AG09319 (cell line): ENCODE results near the gene CD53.

Experiments used
- DNase-seq: peaks from one replicate; pipeline ENCODE4 v3.0.0-alpha.2; 2010; ENCODE audit warnings: low read depth; ENCODE audit errors: extremely low read depth
- CTCF ChIP-seq: IDR thresholded peaks from 2 replicates; pipeline ENCODE4 v1.5.1; 2011; ENCODE audit warnings: low read depth, mild to moderate bottlenecking, inconsistent platforms, low read length, moderate library complexity

CD53 gene

GRCh38 chr1:110877364-110877763 lies 4.4 kb downstream of the CD53 start:
- TF ChIP-seq CTCF: no peak

GRCh38 chr1:110877776-110878175 lies 4.8 kb downstream of the CD53 start:
- no peak for DNase-seq
- no peak for TF ChIP-seq CTCF

More at GRCh38 chr1:110877364-110877763, 4.4 kb downstream of the CD53 start:
- no peak for DNase-seq

- no peak for DNase-seq
- no peak for TF ChIP-seq CTCF
These were observed 5.6 kb downstream of the CD53 start for GRCh38 chr1:110878591-110878990.

GRCh38 chr1:110878993-110879392 lies 6.0 kb downstream of the CD53 start:
- no peak for DNase-seq
- no peak for TF ChIP-seq CTCF

- no peak for DNase-seq
- TF ChIP-seq CTCF: no peak
These were observed 7.0 kb downstream of the CD53 start for GRCh38 chr1:110879758-110880606.

GRCh38 chr1:110880708-110881374 lies 7.9 kb downstream of the CD53 start:
- TF ChIP-seq CTCF: no peak
- no peak for DNase-seq

- no peak for TF ChIP-seq CTCF
- DNase-seq: no peak
These were observed 15.1 kb downstream of the CD53 start for GRCh38 chr1:110888049-110888448.
